HG02938 (cell line): ENCODE measurements around the gene CLOCK.
A peak's percentile ranks its signal among the peaks of the same experiment; 100 is the strongest.

Experiments used
- ATAC-seq: cut with Tn5 transposase; IDR thresholded peaks from one replicate; pipeline ENCODE4 v1.9.1; 2021; ENCODE audit warnings: mild to moderate bottlenecking, moderate library complexity; ENCODE audit not compliant: unreplicated experiment

The CLOCK gene

DNA sequence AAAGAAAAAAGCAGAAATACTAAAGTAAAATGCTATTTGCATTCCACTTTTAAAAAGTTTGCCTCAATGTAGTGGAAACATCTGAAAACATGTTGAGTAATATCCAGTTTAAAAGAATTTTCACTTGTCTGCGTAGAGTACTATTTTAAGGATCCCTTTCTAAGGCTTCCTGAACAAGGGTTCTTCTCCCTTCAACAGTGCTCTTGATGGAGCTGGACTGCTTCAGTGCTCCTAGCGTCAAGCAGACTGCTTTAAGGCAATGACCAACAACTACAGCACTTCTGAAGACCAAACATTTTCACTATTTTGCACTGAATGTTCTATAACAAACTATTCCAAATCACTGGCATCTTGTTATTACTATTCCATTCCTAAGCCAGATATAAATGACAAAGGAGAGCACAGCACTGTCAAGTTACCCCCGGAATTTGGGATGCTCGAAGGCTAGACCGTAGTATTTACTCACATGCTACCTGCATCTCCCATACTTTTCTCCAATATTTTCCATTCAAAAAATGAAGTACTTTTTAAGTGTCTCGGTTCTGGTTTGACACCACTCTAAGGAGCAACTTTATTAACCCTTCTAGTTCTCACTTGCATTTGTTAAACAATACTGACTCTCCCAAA is 114.9 kb downstream of the CLOCK start:
- ATAC-seq = no peak

DNA sequence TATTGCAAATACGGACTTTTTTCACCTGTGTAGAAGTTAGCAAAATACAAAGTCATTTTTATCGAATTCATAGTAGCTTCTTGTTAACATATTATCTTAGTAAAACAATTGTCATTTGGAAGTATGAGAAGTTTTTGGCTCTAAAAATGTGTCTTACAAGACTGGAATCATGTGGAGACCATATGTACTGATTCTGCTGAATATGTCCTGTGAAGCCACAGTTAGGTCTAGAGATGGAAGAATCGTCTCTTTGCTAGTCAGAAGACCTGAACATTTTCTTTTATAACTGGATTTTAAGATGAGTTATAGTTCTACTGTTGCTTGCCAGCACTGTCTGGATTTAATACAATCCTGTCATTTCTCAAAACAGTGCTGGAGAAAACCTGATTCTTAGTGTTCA is 121.9 kb downstream of the CLOCK start:
- ATAC-seq = no peak

- no peak for ATAC-seq
Observed at GRCh38 chr4:55416176-55416575, 130.5 kb downstream of the CLOCK start.

- ATAC-seq = no peak
Observed at GRCh38 chr4:55411621-55412020, 135.1 kb downstream of the CLOCK start.

DNA sequence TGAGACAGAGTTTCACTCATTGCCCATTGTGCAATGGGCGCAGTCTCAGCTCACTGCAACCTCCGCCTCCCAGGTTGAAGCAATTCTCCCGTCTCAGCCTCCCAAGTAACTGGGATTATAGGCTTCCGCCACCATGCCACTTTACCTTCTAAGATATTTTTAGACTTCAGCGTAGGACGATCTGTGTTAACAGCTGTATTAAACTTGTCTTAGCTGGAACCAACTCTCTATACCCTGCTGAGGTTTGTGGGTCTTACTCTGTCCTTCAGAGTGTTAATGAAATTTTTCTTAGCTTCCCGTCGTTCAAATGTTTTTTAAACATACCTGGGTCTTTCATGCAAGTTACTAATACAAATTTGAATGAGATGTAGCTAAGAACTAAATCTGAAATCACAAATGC is 136.3 kb downstream of the CLOCK start:
- ATAC-seq = no peak

GRCh38 chr4:55409468-55410171 is 137.1 kb downstream of the CLOCK start:
- peak; percentile 60 for ATAC-seq

DNA sequence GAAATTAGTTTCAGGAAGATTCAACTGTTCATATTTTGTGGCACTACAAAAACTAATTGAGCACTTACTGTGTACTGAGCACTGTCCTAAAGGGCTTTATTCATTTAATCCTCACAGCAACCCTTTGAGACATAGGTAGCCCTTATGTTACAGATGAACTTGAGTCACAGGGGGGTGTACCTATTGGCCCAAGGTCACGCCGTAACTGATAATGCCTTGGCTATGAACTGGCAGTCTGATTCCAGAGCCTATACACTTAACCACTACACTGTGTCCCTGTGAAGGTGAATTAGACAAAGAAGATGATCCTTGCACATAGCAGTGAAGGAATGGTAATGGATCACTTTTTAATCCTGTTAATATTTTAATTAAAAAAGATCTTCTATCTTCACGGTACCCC is 138.9 kb downstream of the CLOCK start:
- ATAC-seq = no peak

DNA sequence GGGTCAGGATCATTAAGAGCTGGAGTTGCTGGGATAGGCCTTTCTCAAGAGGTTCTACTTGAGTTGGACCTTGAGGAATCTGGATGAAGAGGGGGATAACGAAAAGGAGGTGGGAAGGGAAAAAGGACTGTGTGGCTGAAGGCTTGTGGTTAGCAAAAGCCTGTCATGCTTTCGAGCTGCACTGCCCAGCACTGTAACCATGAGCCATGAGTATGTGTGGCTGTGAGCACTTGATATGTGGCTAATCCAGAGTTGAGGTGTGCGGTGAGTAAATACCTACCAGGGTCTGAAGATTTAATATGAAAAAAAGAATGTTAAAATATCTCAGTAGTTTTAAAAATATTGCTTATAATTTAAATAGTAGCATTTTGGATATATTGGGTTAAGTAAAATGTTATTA is 139.6 kb downstream of the CLOCK start:
- ATAC-seq = no peak

DNA sequence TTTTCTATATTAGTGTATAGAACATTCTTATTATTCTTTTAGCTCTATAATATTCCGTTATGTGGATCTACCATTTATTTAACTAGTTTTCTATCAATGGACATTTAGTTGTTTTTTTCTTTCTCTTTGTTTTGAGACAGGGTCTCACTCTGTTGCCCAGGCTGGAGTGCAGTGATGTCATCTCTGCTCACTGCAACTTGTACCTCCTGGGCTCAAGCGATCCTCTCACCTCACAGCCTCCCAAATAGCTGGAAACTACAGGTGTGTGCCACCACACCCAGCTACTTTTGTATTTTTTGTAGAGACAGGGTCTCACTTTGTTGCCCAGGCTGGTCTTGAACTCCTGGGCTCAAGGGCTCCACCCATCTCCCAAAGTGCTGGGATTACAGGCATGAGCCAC is 140.2 kb downstream of the CLOCK start:
- no peak for ATAC-seq

DNA sequence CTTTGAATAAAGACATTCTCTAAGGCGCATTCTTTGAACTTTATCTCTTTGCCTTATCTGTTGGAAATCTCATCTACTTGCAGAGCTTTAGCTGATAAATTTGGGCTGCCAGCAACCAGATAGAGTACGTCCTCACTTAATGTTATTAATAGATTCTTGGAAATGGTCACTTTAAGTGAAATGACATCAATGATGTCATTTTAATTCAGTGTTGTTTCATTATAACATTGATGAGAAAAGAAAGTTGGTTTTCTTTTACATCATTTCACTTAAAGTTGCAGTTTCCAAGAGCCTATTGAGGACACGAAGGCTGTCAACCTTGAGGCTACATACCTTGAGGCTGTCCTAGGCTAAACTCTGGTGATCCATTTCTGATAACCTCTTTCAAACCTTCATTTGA is 141.6 kb downstream of the CLOCK start:
- no peak for ATAC-seq

GRCh38 chr4:55399581-55399980 is 147.1 kb downstream of the CLOCK start:
- ATAC-seq = no peak

GRCh38 chr4:55398966-55399365 is 147.7 kb downstream of the CLOCK start:
- no peak for ATAC-seq

GRCh38 chr4:55398461-55398860 is 148.2 kb downstream of the CLOCK start:
- ATAC-seq = no peak

DNA sequence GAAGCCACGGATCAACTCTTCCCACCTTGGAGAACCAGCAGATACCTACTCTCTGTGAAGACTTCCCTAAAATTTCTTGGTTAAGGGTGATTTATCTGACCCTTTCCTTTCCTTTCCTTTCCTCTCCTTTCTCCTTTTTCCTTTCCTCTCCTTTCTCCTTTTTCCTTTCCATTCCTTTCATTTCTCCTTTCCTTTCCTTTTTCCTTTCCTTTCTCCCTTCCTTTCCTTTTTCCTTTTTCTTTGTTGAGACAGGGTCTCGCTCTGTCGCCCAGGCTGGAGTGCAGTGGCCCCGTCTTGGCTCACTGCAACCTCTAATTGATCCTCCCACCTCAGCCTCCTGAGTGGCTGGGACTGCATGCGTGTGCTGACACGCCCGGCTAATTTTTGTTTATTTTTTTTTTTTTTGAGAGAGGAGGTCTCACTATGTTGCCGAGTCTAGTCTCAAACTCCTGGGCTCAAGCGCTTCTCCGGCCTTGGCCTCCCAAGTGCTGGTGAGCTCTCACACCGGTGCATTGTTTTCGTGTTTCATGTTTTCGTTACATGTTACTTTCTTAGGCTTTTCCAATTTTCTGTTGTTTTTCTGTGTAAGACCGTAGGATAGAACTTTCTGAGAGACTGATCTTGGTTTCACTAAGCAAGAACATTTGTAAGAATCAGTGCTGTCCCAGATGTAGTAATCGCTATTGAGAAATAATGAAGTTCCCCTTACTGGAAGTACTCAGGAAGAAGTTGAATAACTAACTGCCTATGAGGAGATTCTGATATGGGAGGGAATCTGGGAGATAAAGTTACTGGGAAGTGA is 149.0 kb downstream of the CLOCK start:
- ATAC-seq = no peak

DNA sequence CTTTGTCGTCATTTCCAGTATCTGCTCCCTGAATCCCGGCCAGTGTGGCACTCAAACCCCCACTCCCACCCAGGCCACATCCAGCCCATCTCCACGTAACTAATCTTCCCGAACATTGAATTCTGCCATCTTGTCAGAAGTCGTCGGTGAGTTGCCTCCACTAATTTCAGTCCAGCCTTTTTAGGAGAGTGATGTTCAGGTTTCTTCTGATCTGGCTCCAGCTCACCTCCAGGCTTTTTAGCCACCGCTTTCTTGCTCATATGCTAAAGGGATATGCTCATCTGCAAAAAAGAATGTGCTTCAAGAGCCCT is 149.6 kb downstream of the CLOCK start:
- ATAC-seq = no peak

DNA sequence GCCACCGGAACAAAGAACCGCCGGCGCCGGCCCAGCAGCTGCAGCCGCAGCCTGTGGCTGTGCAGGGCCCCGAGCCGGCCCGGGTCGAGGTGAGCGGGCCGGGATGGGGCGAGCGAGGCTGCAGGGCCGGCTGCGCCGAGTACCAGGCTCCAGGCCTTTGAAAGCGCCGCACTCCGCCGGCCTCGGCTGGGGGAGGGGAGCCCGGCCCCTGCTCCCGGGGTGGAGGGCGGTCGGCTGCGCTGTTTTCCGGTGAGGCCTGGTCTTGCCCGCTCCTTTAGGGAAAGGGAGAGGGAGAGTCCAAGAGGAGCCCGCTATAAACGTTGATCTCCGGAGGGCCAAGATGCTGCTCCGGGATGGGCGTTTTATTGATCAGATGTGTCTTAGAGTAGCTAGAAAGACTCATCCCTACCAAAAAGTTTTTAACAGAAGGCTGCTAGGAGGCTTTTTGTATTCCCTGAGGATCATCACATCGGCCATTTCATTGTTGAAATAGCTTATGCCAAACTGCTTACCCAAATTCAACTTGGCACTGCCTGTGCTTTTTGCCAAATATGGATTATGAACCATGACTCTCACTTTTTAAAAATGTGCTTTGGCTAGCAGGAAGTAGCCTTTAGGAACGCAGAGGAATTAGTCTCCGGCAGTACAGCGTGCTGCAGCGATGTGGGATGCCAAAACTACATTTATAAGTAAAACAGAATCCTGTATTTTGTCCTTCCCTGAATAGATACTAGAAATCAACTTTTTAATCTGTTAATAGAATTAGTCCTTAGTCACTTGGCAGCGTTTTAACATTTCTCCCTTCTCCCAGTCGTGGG is 150.2 kb downstream of the CLOCK start:
- peak; percentile 29 for ATAC-seq

DNA sequence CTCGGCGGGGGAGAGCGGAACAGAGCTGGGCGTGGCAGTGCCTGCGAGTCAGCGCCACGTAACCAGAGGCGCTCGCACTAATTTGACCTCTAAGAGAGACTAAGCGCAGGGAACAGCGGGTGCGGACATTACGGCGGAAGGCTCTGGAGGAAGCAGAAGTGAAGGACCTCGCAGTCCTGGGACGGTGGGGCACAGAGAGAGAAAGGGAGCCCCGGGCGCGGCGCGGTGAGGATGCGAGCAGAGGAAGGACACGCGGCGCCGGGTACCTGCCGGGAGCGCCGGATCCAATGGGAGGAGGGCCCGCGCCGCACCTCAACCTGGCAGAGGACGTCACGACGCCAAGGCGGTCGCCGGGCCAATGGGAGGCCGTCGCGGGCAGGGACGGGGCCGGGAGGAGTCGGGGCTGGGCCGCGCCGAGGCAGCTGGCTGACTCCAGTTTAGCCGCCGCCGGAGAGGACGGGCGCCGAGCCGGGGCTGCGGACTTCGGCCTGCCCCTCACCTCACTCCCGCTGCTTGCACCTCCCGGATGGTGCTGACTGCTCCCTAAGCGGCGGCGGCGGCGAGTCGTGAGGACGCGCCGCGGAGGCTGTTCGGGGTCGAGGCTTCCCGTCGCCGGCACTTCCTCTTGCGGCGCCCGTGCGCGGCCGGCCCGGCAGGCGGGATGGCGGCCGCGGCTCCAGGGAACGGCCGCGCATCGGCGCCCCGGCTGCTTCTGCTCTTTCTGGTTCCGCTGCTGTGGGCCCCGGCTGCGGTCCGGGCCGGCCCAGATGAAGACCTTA is 151.0 kb downstream of the CLOCK start, which contains the start of gene TMEM165:
TSS of gene TMEM165 (plus strand) at position 429 of the 779 bp plus-strand sequence. CDS start at position 662, 233 bp downstream.
- peak; percentile 88 for ATAC-seq

- no peak for ATAC-seq
Observed at GRCh38 chr4:55395218-55395528, 151.5 kb downstream of the CLOCK start.

DNA sequence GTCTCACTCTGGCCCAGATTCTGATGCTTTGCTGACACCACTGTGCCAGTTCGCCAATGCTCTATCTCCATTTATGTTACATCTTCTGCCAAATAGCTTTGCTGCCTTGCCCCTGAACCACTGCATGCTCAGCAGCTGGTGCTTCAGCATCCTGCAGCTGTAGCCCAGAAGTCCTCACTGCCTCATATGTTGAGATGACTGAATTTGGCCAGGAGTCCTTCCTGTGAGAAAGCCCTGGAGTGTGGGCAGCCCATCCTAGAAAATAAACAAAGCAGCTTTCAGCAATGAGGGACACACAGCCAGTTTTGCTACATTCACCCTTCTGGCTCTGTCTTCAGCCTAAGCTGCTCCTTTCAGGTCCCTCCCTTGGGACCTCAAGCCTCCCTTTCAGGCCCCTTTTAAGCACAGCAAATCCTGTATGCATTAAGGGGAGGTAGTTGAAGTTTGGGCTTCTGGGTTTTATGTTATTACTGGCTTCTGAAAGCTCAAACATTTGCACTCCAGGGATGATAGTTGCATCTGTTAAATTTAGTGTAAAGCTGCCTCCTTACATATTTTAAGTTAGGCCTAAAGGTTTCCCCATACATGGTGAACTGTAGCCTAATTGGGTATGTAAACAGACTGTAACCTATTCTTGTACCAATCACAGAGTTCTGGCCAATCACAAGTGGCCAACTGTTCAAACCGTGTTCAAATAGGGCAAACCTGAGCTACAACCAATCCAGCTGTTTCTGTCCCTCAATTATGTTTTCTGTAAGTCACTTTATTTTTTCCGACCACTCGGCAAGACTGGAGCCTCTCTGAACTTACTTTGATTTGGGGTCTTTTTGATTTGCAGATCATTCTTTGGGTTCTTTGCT is 153.0 kb downstream of the CLOCK start:
- no peak for ATAC-seq

GRCh38 chr4:55386840-55387239 is 159.9 kb downstream of the CLOCK start:
- no peak for ATAC-seq
